Measurements from ENCODE around the gene GUCY1A1. TPM values are rescaled to one million over a fixed set of nuclear protein-coding genes. Genes with fewer than 3 reads are reported as not detected.
A peak's percentile ranks its signal among the peaks of the same experiment; 100 is the strongest.

Gene GUCY1A1
- total and polyA plus RNA-seq, 2 donors from 2014 or later: 6.9 to 64.6 TPM

GRCh38 chr4:155629183-155629825 lies 37.3 kb upstream of the GUCY1A1 start:
- Histone ChIP-seq H3K9me3 (ENCODE audit: control insufficient read depth in 2 of 3, insufficient read depth in 1 of 3, low read length in 3 of 3) (no peaks in the 10 kb centered on the region), H3K4me1 (ENCODE audit: control insufficient read depth in 2 of 3, insufficient read depth in 2 of 3, low read depth in 1 of 3, low read length in 3 of 3) (no peaks in the 10 kb centered on the region), H3K27me3 (ENCODE audit: control insufficient read depth, insufficient read depth, low read length) (no peaks in the 10 kb centered on the region), H3K9ac (ENCODE audit: low read length in 3 of 3) (no peak overlapping the region), H3K36me3 (ENCODE audit: control insufficient read depth in 2 of 3, insufficient read depth in 3 of 3, low read length in 3 of 3) (no peaks in the 10 kb centered on the region), H3K27ac (ENCODE audit: low read depth in 2 of 2, low read length in 2 of 2) (no peak overlapping the region), H3K4me3 (ENCODE audit: low read length in 3 of 3) (no peak overlapping the region)
- peak in 2 of 5 donors; percentile 15 to 42 for DNase-seq
- intact Hi-C loops (cut with DNase I): no loop called here
- FAIRE-seq: no peak
- TF ChIP-seq, protein P1, sequence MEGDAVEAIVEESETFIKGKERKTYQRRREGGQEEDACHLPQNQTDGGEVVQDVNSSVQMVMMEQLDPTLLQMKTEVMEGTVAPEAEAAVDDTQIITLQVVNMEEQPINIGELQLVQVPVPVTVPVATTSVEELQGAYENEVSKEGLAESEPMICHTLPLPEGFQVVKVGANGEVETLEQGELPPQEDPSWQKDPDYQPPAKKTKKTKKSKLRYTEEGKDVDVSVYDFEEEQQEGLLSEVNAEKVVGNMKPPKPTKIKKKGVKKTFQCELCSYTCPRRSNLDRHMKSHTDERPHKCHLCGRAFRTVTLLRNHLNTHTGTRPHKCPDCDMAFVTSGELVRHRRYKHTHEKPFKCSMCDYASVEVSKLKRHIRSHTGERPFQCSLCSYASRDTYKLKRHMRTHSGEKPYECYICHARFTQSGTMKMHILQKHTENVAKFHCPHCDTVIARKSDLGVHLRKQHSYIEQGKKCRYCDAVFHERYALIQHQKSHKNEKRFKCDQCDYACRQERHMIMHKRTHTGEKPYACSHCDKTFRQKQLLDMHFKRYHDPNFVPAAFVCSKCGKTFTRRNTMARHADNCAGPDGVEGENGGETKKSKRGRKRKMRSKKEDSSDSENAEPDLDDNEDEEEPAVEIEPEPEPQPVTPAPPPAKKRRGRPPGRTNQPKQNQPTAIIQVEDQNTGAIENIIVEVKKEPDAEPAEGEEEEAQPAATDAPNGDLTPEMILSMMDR (IDR thresholded peaks at IDR 0.05; ENCODE audit: borderline replicate concordance, extremely low read depth, insufficient read depth): no peak

- peak in 2 of 5 donors; percentile 52 to 82 for DNase-seq
- FAIRE-seq: no peak
These were observed 36.7 kb upstream of the GUCY1A1 start for GRCh38 chr4:155629956-155630355.

GRCh38 chr4:155632310-155632840 lies 34.3 kb upstream of the GUCY1A1 start:
- Histone ChIP-seq H3K4me1 (ENCODE audit: control insufficient read depth in 2 of 3, insufficient read depth in 2 of 3, low read depth in 1 of 3, low read length in 3 of 3) (no peaks in the 10 kb centered on the region), H3K9ac (ENCODE audit: low read length in 3 of 3) (no peak overlapping the region), H3K4me3 (ENCODE audit: low read length in 3 of 3) (no peak overlapping the region), H3K27ac (ENCODE audit: low read depth in 2 of 2, low read length in 2 of 2) (no peak overlapping the region), H3K27me3 (ENCODE audit: control insufficient read depth, insufficient read depth, low read length) (no peaks in the 10 kb centered on the region), H3K36me3 (ENCODE audit: control insufficient read depth in 2 of 3, insufficient read depth in 3 of 3, low read length in 3 of 3) (no peaks in the 10 kb centered on the region), H3K9me3 (ENCODE audit: control insufficient read depth in 2 of 3, insufficient read depth in 1 of 3, low read length in 3 of 3) (no peaks in the 10 kb centered on the region)
- no peak for FAIRE-seq
- TF ChIP-seq, protein P1 (IDR thresholded peaks at IDR 0.05; ENCODE audit: borderline replicate concordance, extremely low read depth, insufficient read depth): no peak
- peak in 2 of 5 donors; percentile 45 to 76 for DNase-seq
- intact Hi-C loops (cut with DNase I): no loop called here

More at GRCh38 chr4:155629956-155630355, 36.7 kb upstream of the GUCY1A1 start:
- TF ChIP-seq, protein P1 (IDR thresholded peaks at IDR 0.05; ENCODE audit: borderline replicate concordance, extremely low read depth, insufficient read depth): no peak
- intact Hi-C loops (cut with DNase I): no loop called here
- H3K4me3 ChIP-seq (ENCODE audit: low read length in 3 of 3): no peak overlapping the region
- H3K9me3 ChIP-seq (ENCODE audit: control insufficient read depth in 2 of 3, insufficient read depth in 1 of 3, low read length in 3 of 3): no peaks in the 10 kb centered on the region
- no peak overlapping the region for H3K9ac ChIP-seq (ENCODE audit: low read length in 3 of 3)
- H3K36me3 ChIP-seq (ENCODE audit: control insufficient read depth in 2 of 3, insufficient read depth in 3 of 3, low read length in 3 of 3): no peaks in the 10 kb centered on the region
- H3K27me3 ChIP-seq (ENCODE audit: control insufficient read depth, insufficient read depth, low read length): no peaks in the 10 kb centered on the region
- H3K4me1 ChIP-seq (ENCODE audit: control insufficient read depth in 2 of 3, insufficient read depth in 2 of 3, low read depth in 1 of 3, low read length in 3 of 3): no peaks in the 10 kb centered on the region
- H3K27ac ChIP-seq (ENCODE audit: low read depth in 2 of 2, low read length in 2 of 2): no peak overlapping the region
